ENCODE data around the gene RBMS1. TPM values are rescaled to one million over a fixed set of nuclear protein-coding genes. Genes with fewer than 3 reads are reported as not detected.

Gene RBMS1
- polyA plus RNA-seq, 1 donor from 2014 or later = 8.4 TPM

DNA sequence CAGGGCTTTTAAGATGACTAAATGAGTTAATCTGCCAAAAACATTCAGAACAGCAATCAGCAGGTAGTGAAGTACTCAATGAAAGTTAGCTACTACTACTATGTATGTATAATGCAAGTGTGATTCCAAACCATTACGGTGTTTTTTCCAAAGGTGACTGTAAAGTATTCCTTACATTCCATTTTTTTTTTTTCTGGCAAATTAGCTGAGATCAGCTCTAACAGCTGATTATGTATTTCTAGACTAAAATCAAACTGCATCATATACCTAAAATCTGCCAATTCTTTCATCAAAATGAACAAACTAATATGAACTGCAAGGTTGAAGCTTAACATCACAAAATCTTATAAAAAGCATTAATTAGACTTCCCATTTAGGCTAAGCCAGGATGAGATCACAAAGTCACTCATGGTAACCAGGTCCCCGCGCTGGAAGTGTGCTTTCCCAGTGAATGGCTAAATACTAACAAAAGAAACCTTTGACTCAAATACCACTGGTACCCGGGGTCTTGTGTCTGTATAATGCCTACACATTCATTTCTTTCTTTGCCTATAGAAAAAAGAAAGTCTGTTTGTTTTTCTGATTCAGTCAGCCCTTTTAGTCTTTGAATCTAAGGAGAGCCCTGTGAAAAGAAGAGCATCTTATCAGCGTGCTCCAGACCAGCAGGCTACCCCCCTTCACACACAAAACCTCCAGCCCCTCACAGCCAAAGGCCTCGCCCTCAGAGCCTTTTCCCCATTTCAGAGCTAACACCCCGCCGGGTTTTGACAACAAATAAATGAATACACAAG is 88.3 kb downstream of the RBMS1 start:
- Histone ChIP-seq H3K36me3 (ENCODE audit: insufficient read depth, low read length) (no peaks in the 10 kb centered on the region), H2AFZ (ENCODE audit: low read depth, low read length) (no peak overlapping the region), H3K4me3 (ENCODE audit: low read length) (peak overlapping the region; percentile 86), H3K79me2 (replicated peaks; ENCODE audit: insufficient read depth, low read length) (no peaks in the 10 kb centered on the region), H3K9me2 (ENCODE audit: insufficient read depth, low read length) (no peaks in the 10 kb centered on the region), H3K27me3 (ENCODE audit: insufficient read depth, low read depth, low read length) (peaks cover 94% of the 10 kb centered on the region), H4K20me1 (ENCODE audit: insufficient read depth) (no peaks in the 10 kb centered on the region), H3K9me3 (ENCODE audit: low read length) (no peaks in the 10 kb centered on the region), H3K4me2 (ENCODE audit: low read length) (no peak overlapping the region), H3F3A (ENCODE audit: insufficient read depth, low read length, poor library complexity, severe bottlenecking) (no peaks in the 10 kb centered on the region), H3K9ac (ENCODE audit: low read length) (no peak overlapping the region), H3K27ac (ENCODE audit: low read length) (no peak overlapping the region)
- TF ChIP-seq CTCF (IDR thresholded peaks at IDR 0.05; ENCODE audit: poor library complexity, severe bottlenecking) (no peak), TAF1 (IDR thresholded peaks at IDR 0.05; ENCODE audit: low read depth) (no peak), RAD21 (conservative IDR thresholded peaks at IDR 0.05) (no peak), MXI1 (conservative IDR thresholded peaks at IDR 0.05; ENCODE audit: poor library complexity, severe bottlenecking) (no peak), EZH2 (IDR thresholded peaks at IDR 0.05; ENCODE audit: borderline replicate concordance, insufficient read depth, low read length, poor library complexity, severe bottlenecking) (no peak), EP300 (conservative IDR thresholded peaks at IDR 0.05; ENCODE audit: poor library complexity, severe bottlenecking) (no peak)

DNA sequence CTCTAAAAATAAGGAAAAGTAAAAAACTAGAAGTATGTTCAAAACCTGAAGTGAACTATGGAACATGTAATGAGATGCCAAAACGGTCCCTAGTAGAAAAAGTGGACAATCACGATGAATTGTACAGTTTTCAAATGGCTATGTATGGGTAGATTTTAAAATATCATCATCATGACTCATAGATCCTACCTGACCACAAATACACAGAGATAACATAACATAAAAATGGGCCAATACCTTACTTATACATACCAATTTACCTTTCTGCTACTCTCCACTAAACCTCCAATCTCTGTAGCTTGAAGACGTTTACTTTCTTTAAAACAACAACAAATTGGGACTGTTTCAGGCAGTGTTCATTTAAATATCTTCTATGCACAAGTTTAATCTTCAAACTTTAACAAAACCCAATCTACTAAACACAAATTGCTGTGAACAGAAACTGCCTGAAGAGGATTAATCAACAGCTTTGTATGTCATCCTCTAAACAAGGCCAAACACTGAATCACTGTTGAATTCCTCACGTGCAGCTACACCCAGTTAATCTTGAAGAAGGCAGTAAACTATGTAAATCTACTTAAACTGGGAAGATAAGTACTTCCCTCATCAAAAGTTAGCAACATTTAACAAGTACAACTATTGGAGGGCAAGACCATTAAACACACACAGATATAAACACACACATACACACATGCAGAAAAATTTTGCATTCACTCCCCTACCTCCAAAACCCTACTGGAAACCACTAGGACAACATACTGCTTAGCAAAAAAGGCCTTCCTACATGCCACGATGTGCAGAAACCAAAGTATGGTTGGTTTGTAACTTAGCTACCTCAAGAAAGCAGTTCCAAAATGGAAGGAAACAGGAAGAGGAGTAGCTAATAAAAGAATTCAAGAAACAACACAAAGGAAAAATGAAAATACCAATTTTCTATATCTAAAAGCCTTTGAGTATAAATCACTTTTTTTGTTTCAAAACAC is 90.3 kb downstream of the RBMS1 start:
- no peaks in the 10 kb centered on the region for H3F3A ChIP-seq (ENCODE audit: insufficient read depth, low read length, poor library complexity, severe bottlenecking)
- no peaks in the 10 kb centered on the region for H3K36me3 ChIP-seq (ENCODE audit: insufficient read depth, low read length)
- peaks cover 94% of the 10 kb centered on the region for H3K27me3 ChIP-seq (ENCODE audit: insufficient read depth, low read depth, low read length)
- no peak overlapping the region for H3K27ac ChIP-seq (ENCODE audit: low read length)
- H3K9ac ChIP-seq (ENCODE audit: low read length) = no peak overlapping the region
- H3K4me3 ChIP-seq (ENCODE audit: low read length) = no peak overlapping the region
- H4K20me1 ChIP-seq (ENCODE audit: insufficient read depth) = no peaks in the 10 kb centered on the region
- no peak overlapping the region for H2AFZ ChIP-seq (ENCODE audit: low read depth, low read length)
- H3K4me2 ChIP-seq (ENCODE audit: low read length) = no peak overlapping the region
- H3K9me3 ChIP-seq (ENCODE audit: low read length) = no peaks in the 10 kb centered on the region
- no peaks in the 10 kb centered on the region for H3K79me2 ChIP-seq (replicated peaks; ENCODE audit: insufficient read depth, low read length)
- H3K9me2 ChIP-seq (ENCODE audit: insufficient read depth, low read length) = no peaks in the 10 kb centered on the region
- no peak for TF ChIP-seq EZH2 (IDR thresholded peaks at IDR 0.05; ENCODE audit: borderline replicate concordance, insufficient read depth, low read length, poor library complexity, severe bottlenecking)
- TF ChIP-seq MXI1 (conservative IDR thresholded peaks at IDR 0.05; ENCODE audit: poor library complexity, severe bottlenecking) = no peak
- TF ChIP-seq TAF1 (IDR thresholded peaks at IDR 0.05; ENCODE audit: low read depth) = no peak
- no peak for TF ChIP-seq POLR2AphosphoS5 (IDR thresholded peaks at IDR 0.05)
- TF ChIP-seq EP300 (conservative IDR thresholded peaks at IDR 0.05; ENCODE audit: poor library complexity, severe bottlenecking) = no peak
- TF ChIP-seq RAD21 (conservative IDR thresholded peaks at IDR 0.05) = no peak

DNA sequence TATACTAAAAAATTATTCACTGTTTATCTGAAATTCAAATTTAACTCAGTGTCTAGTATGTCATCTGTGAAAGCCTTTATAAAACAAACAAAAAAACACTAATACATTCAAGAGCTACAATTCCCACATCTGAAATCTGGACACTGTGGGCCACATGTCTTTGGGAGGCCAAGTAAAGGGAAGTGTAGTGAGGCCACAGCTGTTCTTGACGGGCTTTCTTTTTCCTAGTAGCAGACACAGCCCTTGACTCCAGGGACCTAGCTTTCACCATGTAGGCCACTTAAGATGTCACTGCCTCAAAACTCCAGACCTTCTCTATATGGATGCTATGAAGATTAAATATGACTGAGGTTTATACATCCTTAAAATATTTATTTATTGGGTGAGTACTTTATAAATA is 91.1 kb downstream of the RBMS1 start:
- H3F3A ChIP-seq (ENCODE audit: insufficient read depth, low read length, poor library complexity, severe bottlenecking) = no peaks in the 10 kb centered on the region
- no peak overlapping the region for H2AFZ ChIP-seq (ENCODE audit: low read depth, low read length)
- no peak overlapping the region for H3K4me2 ChIP-seq (ENCODE audit: low read length)
- H3K79me2 ChIP-seq (replicated peaks; ENCODE audit: insufficient read depth, low read length) = no peaks in the 10 kb centered on the region
- H3K4me3 ChIP-seq (ENCODE audit: low read length) = no peak overlapping the region
- H3K27me3 ChIP-seq (ENCODE audit: insufficient read depth, low read depth, low read length) = peaks cover 98% of the 10 kb centered on the region
- H3K9ac ChIP-seq (ENCODE audit: low read length) = no peak overlapping the region
- no peak overlapping the region for H3K27ac ChIP-seq (ENCODE audit: low read length)
- H3K9me3 ChIP-seq (ENCODE audit: low read length) = no peaks in the 10 kb centered on the region
- H4K20me1 ChIP-seq (ENCODE audit: insufficient read depth) = no peaks in the 10 kb centered on the region
- no peaks in the 10 kb centered on the region for H3K9me2 ChIP-seq (ENCODE audit: insufficient read depth, low read length)
- no peak for TF ChIP-seq POLR2AphosphoS5 (IDR thresholded peaks at IDR 0.05)
- TF ChIP-seq CTCF (IDR thresholded peaks at IDR 0.05; ENCODE audit: poor library complexity, severe bottlenecking) = no peak
- TF ChIP-seq SMC3 (conservative IDR thresholded peaks at IDR 0.05; ENCODE audit: poor library complexity) = no peak
- no peak for TF ChIP-seq TAF1 (IDR thresholded peaks at IDR 0.05; ENCODE audit: low read depth)
- TF ChIP-seq MXI1 (conservative IDR thresholded peaks at IDR 0.05; ENCODE audit: poor library complexity, severe bottlenecking) = no peak
- TF ChIP-seq EP300 (conservative IDR thresholded peaks at IDR 0.05; ENCODE audit: poor library complexity, severe bottlenecking) = no peak
- no peak for TF ChIP-seq EZH2 (IDR thresholded peaks at IDR 0.05; ENCODE audit: borderline replicate concordance, insufficient read depth, low read length, poor library complexity, severe bottlenecking)
- no peak for TF ChIP-seq RAD21 (conservative IDR thresholded peaks at IDR 0.05)
- TF ChIP-seq REST (IDR thresholded peaks at IDR 0.05; ENCODE audit: borderline replicate concordance) = no peak
- no peaks in the 10 kb centered on the region for H3K36me3 ChIP-seq (ENCODE audit: insufficient read depth, low read length)

Measured in neural cell (in vitro differentiated cells).